GM19025 (cell line): ENCODE results near the gene ARHGAP15.

Experiments
- ATAC-seq: cut with Tn5 transposase; IDR thresholded peaks from one replicate; pipeline ENCODE4 v1.9.1; 2021; ENCODE audit warnings: mild to moderate bottlenecking, low read depth, moderate library complexity; ENCODE audit not compliant: unreplicated experiment

ARHGAP15 gene

DNA sequence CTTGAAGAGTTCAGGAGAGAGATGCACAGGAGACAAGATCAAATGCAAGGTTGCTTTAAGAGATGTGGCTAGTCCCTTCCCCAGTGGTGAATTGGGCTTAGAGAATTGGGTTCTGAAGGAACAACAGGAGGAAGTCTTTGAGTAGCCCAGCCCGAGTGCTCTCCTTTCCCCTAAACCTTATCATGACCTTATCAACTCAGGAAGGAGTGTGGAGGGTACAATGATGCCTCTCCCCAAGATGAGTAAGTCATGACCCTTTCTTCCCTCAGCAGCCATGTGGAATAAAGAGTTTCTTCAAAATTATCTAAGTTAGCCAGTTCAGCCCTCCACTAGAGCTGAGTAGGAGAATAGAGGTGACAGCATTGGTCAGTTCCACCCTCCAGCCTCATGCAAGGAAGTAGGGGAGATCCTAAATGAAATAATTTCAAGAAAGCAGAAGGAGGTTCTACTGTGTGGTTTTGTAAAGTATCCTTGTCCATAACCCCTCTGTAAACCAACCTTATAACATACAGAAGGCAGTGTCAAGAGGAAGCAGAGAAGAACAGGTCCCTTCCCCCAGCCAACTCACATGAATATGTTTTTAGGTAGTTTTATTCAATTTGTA is 88.4 kb downstream of the ARHGAP15 start:
- no peak for ATAC-seq

GRCh38 chr2:143218621-143219020 is 89.4 kb downstream of the ARHGAP15 start:
- no peak for ATAC-seq

DNA sequence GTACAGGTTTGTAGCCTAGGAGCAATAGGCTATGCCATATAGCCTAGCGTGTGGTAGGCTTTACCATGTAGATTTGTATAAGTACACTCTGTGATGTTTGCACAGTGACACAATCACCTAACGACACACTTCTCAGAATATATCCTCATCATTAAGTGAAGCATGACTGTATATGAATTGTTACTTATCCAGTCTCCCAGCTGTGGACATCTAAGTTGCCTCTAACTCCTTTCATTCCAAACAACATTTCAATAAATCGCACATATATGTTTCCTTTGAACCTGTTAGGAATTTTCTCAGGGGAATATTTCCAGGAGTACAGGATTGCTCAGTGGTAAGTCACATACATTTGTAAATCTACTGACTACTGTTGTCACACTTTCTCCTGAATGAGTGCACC is 90.0 kb downstream of the ARHGAP15 start:
- ATAC-seq, result no peak

- ATAC-seq, result no peak
These were observed 94.3 kb downstream of the ARHGAP15 start for GRCh38 chr2:143223556-143223955.

- no peak for ATAC-seq
These were observed 96.7 kb downstream of the ARHGAP15 start for GRCh38 chr2:143225931-143226330.

GRCh38 chr2:143226714-143227541 is 97.7 kb downstream of the ARHGAP15 start:
- no peak for ATAC-seq

- ATAC-seq, result no peak
These were observed 100.2 kb downstream of the ARHGAP15 start for GRCh38 chr2:143229411-143229810.

- no peak for ATAC-seq
These were observed 100.7 kb downstream of the ARHGAP15 start for GRCh38 chr2:143229952-143230351.

DNA sequence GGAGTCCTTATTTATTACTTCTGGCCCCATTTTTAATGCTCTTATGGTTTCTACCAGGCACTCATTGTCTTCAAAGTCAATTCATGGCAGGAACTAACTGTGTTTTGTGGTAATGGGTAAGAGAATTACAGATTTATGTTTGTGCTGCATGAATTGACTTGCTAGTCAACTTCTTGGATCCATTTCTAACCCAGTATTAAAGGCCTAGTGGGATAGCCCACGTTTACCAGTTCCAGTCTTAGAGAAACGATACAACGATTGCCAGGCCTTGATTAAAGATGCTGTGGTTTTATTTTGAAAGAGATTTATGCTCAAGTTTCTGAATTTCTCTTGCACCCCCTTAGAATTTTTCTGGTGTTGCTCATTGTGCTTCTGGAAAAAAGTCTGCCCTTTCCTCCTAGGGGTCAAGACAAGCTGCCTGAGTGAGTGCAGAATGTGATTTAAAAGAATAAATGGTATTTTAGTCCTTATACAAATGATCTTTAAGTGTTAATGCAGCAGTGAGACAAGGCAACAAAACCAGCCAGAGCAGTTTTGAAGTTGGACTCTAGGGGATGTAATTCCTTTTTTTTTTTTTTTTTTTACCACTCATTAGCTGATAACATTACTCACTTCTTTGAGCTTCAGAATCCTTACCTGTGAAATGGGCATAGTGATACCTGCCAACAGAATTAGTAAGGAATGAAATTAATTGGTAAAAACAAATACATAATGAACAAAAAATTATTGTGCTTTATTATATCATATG is 101.5 kb downstream of the ARHGAP15 start:
- ATAC-seq, result no peak

GRCh38 chr2:143231254-143231645 is 102.0 kb downstream of the ARHGAP15 start:
- no peak for ATAC-seq

GRCh38 chr2:143237146-143237777 is 108.0 kb downstream of the ARHGAP15 start:
- ATAC-seq, result no peak

GRCh38 chr2:143241403-143242088 is 112.3 kb downstream of the ARHGAP15 start:
- ATAC-seq, result no peak

DNA sequence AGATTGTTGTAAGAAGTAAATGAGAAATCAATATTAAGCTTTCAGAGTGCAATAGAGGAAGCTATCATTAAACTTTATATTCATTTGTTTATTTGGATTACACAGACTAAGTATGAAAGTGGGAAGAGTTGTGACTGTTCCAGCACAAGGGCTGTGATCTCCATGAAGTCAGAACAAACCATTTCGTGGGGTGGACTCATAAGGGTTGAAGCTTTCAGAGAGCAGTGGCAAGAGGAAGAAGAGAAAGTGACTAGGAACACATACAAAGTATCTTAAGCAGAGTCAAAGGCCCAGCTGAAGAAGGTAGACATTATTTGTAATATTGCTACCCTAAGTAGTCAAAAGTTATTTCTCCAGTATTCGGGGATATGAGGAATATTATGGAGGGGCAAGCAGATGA is 117.0 kb downstream of the ARHGAP15 start:
- no peak for ATAC-seq

DNA sequence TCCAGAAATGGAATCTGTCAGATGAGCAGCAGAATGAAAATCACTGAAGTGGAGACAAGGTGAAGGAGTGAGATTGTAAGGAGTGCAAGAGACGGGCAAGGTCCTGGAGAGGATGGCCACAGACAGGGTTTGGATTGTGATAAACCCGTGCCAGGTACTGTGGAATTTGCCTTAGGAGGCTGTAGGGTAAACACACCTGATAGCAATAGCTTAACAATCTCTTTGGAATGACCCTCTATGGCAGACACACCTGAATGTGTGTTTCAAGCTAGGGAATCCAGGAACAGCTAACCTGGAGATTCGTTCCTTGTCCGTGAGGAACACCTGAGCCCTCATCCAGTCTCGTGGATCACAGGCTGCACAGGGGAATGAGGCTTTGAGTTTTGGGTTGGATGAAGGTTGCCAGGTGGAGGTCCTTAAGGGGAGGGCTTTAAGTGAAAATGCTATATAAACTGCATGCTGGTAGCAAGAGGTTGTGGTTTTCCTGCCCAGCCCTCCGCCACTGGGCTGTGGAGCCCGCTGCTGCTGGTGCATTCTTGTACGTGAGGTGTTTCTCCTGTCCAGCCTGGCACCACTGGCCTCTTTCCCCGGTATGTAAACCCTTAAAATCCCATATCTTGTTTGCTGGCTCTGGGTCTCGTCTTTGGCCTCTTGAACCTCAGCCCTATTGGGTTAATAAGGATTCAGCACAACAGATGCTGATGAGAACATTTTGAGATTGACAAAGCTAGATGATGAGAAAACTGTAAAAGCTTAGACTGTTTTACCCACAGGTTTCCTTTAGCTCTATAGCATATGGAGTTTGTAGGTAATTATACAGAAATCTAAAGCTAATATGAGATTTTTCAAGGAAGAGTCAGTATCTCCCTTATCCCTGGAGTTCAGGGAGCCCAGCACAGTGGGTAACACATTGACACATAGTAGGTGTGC is 117.9 kb downstream of the ARHGAP15 start:
- ATAC-seq, result no peak

DNA sequence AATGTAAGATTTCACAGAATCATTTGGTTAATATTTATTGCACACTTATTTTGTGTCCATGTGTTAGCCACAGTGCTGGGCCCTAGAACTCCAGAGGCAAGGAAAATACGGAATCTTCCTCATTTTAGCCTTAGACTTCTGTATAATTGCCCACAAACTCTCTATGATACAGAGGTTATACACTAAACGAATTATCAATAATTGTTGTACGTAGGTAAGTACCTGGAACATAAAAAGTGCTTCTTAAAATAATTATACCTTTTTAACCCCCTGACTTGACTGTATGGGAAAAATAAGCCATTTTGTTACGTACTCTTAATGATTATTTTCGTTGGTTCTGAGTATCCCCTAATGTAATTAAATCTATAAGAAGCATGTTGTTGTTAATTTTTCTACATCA is 119.4 kb downstream of the ARHGAP15 start:
- ATAC-seq, result no peak

DNA sequence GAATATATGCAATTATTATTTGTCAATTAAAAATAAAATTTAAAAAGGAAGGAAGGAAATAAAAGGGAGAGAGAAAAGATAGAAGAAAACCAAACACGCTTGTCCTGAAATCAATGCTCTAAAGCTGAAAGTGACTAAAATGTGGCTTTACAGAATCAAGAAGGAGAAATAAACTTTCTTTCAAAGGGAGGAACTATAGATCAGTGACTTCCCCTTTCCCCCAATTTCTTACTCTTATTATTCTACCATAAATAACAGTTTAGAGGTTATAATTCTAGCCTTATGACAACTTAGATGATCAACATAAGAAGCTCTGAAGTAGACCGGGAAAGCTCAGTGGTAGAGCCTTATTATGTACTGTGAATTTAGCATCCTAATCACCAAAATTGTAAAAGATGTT is 122.5 kb downstream of the ARHGAP15 start:
- ATAC-seq, result no peak

- no peak for ATAC-seq
These were observed 123.1 kb downstream of the ARHGAP15 start for GRCh38 chr2:143252138-143252907.

- ATAC-seq, result no peak
These were observed 124.9 kb downstream of the ARHGAP15 start for GRCh38 chr2:143254110-143254509.

DNA sequence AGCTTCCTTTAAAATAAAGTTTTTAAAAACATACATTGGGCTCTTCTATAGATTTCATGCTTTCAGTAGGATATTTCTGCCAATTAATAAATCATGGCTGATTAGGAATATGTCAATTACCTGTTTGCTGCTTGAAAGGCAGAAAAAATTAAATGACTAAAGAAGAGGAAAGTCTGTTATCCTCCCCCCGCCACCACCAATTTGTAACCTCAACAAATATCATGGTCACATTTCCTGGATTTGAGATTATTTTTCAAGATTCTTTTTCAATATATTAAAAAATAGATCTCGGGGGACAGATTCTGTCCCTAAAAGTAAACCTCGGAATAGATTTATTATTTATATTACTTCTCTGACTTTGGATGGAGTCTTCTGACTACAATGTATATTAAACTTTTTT is 125.9 kb downstream of the ARHGAP15 start:
- ATAC-seq, result no peak
